ENCODE results near the gene TNFSF18.

- TF ChIP-seq, protein P1, sequence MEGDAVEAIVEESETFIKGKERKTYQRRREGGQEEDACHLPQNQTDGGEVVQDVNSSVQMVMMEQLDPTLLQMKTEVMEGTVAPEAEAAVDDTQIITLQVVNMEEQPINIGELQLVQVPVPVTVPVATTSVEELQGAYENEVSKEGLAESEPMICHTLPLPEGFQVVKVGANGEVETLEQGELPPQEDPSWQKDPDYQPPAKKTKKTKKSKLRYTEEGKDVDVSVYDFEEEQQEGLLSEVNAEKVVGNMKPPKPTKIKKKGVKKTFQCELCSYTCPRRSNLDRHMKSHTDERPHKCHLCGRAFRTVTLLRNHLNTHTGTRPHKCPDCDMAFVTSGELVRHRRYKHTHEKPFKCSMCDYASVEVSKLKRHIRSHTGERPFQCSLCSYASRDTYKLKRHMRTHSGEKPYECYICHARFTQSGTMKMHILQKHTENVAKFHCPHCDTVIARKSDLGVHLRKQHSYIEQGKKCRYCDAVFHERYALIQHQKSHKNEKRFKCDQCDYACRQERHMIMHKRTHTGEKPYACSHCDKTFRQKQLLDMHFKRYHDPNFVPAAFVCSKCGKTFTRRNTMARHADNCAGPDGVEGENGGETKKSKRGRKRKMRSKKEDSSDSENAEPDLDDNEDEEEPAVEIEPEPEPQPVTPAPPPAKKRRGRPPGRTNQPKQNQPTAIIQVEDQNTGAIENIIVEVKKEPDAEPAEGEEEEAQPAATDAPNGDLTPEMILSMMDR (conservative IDR thresholded peaks at IDR 0.05; ENCODE audit: low read length) = no peak
- no peak for TF ChIP-seq EZH2phosphoT487 (IDR thresholded peaks at IDR 0.05; ENCODE audit: borderline replicate concordance)
Observed at GRCh38 chr1:173052681-173053196, 2.0 kb upstream of the TNFSF18 start.
